ENCODE data around the gene GORAB. TPM values are rescaled to one million over a fixed set of nuclear protein-coding genes. Genes with fewer than 3 reads are reported as not detected.

Gene GORAB, protein sequence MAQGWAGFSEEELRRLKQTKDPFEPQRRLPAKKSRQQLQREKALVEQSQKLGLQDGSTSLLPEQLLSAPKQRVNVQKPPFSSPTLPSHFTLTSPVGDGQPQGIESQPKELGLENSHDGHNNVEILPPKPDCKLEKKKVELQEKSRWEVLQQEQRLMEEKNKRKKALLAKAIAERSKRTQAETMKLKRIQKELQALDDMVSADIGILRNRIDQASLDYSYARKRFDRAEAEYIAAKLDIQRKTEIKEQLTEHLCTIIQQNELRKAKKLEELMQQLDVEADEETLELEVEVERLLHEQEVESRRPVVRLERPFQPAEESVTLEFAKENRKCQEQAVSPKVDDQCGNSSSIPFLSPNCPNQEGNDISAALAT
- 15.8 TPM for polyA plus RNA-seq (ENCODE audit: insufficient read length)

DNA sequence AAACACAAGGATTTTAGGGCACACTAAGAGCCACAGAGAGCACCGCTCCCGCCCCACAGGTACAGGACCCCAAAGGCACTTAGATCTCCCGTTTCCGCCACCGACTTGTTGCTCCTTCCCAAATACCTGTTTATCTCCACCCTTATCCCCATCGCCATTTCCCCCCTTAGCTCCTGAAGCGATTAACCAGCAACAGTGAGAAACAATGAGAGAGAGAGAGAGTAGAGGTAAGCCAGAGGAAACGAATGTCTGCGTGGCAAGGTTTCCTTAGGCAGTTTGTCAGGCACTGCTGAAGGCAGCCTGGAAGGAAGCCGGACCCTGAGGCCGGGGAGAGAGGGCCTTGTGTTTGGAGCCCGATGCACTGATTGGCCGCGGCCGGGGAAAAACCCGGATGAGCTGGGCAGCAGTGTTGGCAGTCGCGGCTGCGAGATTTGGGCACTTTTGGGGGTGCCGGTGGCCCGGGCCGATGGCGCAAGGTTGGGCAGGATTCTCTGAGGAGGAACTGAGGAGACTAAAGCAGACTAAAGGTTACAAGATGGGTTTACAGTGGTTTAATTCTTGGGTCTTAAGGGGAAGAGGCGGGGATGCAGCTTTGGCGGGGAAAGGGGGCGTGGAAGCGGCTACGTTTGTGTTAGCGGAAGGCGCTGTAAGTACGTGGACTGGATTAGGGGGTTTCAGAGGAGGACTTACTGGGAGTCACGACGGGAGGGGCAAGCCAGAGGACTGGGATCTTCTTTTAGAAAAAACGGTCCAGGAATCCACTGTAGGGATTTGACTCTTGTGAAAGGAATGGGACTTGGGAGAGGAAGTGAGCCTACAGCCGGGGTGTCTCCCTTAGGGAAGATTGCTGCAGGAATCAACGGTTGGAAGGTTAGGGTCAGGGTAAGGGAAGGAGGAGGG, at the start of gene GORAB:
Gene GORAB (plus strand): TSS at position 409 of the 900 bp plus-strand sequence. CDS start 58 bp downstream, at position 467.
- peak; percentile 93 for DNase-seq

DNA sequence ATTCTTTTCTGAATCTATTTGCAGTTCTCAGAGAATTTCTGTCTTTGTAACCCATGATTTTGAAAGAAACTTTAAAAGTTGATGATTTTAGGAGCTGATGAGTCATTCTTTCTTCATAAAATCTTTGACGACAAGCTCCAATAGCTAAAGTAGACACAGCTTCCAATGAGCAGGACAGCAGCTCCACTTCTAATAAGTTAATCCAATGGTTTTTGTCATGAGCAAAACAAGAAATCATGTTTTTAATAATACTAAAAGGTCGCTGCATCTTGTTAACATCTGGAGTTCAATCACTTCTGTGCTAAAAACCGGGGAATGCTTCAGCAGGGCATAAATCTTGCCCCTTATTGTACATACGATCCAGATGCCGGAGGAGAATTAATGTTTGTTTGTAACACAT, 48.9 kb upstream of the GORAB start:
- no peak for DNase-seq

DNA sequence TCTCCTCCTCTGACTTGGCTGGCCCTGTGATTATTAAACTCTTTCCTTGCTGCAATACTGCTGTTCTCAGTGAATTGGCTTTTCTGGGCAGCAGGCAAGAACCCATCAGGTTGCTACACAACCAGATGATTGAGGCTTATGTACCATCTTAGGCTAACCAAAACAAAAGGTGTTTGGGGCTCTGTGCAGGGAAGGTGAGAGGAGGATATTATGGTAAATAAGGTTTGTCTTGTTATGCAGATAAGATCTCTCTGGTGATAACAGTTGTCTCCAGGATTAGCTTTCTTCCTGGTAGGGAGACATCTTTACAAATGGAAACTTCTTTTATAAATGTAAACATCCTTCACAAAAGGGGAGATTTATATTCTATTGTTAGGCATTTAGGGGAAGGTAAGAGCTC, 44.5 kb upstream of the GORAB start:
- DNase-seq = no peak

DNA sequence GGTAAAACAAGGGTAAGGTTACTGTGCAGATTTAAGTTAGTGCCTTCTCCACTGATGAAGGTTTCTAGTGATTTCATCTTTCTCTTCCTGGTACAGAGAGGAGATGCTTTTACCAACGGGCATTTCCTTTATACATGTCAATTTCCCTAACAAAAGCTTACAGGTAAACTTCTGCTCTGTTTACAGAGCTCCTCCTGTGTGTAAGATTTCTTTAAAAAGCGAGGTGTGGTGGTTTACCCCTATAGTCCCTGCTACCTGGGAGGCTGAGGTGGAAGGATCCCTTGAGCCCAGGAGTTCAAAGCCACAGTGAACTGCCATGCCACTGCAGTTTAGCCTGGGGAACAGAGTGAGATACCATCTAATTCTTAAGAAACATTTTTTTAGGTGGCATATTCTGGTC, 40.7 kb upstream of the GORAB start:
- DNase-seq = no peak

DNA sequence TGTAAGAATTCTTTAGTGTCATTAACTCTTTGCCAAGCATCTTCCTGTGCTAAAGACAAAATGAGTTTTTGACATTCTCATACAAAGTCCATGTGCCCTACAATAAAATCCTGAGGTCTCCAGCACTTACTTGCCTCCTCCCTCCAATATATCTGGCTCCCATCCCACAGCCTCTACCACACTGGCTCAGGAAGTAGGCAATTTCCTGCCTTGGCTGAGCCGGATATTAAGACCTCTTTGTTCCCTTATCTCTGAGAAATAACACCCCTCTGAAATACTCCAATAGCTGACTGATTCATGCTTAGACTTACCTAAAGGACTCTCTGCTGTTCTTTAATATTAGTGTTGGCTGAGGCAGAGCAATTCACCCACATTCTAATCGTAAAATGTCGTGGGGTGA, 37.6 kb upstream of the GORAB start:
- no peak for DNase-seq

DNA sequence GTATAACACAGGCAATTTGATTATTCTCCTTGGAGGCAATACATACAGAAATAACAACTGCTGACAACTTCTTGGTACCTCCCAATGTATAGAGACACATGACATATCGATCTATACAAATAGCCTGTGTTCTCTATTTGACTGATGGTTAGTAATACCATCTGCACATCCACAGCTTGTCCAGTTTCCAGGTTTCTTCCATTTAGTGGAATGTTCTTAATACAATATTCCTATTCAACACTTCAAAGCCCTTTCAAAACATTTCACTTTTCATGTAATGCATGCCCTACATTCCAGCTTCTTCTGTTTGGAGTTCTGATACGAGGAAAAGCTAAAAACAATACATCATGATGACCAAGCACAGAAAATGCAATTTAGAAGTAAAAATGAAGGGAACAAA, 37.0 kb upstream of the GORAB start:
- DNase-seq = no peak

DNA sequence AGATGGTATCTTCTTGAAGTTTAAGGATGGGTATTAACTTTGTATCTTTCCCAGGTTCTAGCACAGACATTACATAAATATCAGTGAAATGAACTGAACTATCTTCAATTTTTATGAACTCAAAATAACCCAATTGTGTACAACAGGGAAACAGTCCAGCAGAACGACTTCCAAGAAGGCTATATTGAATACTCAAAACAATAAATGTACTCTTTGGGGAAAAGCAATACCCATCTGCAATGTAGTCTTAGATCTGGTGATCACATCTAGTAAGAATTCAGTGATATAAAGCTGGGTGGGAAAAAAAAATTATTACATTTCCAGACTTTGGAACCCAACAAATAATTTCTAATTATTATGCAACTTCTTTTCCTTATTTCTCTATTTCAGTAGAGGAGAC, 33.1 kb upstream of the GORAB start:
- DNase-seq = peak; percentile 64

DNA sequence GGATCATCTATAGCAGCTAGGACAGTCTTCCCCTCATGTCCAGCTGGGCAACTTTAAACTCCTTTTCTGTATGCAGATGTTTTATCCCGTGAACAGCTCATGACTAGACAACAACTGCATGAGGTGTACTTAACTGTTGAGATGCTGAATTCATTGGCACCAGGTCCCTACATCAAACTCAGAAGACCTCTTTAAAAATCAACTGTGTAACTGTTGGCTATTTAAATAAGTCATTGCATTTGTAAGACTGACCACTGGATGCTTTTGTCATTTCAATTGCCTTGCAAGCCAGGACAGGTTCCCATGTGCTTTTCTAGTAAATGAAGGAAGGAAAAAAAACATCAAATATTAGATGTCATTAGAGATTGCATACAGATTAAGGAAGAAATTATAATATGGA, 28.3 kb upstream of the GORAB start:
- DNase-seq = no peak

DNA sequence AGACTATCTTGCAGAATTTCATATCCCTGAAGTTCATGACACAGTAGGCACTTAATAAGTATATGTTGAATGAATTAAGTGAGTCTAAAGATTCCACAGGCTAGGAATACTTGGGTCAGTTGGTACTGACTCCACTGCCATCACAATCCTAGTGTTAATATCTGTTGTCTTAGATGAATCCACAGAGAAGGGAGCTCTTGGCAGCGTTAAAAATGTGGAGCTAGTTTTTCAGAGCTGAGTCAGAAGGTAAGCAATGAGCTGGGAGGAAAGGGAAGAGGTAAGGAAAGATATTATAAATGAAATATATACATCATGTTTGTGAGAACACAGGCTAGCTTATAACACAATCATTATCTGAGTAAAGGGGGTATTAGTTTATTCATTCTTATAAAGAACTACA, 21.8 kb upstream of the GORAB start:
- no peak for DNase-seq

DNA sequence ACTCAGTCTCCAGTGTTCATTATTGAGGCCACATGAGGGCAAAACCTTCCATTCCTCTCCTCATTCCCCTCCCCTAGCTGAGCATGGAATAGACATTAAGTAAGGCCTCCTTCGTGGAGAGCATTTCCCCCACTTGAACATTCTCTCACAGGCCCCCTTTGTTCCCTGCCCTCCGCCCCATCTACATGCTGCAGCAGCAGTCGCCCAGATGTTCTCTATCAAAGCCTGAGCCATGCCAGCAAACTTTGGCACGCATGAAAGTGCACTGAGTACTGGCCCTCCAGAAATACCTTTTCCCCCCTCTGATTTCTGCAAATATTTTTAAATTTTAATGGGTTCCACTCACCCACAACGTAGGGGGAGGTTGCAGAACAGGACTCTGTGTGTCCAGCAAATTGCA, 20.9 kb upstream of the GORAB start:
- DNase-seq = no peak

DNA sequence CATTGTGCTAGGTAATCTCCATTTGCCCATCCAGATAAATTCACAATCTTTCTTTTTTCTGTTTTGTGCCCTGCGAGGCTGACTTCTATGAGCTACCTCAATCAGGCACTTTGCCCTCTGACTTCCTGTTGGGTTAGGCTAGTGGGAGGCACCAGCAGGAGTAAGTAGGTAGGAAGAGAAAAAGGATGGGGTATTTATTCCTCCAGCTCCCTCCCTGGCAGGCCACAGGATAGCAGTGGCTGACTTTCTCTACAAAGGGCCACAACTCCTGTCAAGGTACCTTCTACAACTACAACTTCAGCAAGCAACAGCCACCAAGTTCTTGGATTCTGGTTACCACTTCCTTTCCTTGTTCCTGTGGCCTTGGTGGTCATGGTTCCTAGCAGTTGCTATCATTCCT, 18.8 kb upstream of the GORAB start:
- DNase-seq = no peak

DNA sequence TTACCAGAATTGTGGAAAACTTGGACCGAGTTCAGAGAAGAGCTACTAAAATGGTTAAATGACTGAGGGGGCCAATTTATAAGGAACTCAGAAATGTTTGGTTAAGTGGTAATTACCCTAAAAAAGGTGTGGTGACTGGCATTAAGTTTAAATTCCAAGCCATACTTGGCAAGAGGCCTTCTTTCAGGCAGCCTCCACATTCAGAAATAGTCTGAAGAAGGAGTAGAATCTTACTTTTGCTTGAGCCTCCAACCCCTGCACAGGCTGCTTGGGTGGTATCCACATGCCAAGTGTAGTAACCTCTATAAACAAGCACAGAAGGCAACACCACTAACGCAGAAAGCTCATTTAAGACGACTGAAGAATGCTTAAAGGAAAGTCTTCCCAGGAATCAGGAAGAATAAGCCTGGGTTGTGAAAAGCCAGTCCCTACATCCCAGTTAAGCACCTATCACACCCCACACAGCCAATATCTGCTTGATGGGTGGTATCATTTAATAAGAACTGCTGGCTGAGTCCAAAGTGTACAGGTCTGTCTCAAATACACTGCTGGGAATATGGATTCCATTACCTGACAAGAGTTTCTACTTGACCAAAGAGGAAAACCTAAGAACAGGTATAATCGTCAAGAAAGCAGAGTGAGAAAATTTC, 13.7 kb upstream of the GORAB start:
- no peak for DNase-seq

DNA sequence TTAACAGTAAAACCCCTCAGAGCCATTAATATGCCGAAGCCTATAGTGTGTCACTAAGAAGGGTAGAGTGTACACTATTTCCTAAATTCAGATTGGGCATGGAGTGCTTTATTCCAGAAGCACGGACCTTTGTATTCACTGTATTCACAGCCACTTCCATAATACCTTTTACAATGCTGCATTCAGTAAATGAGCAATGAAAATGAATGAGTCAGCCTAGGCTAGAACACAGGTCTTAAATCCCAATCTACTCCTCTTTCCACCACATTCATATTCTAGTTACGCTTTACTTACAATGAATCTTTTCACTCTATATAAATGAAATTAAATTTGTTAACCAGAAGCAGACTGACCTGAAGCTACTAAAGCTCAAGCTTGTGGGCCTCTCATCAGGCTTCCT, 13.0 kb upstream of the GORAB start:
- no peak for DNase-seq

DNA sequence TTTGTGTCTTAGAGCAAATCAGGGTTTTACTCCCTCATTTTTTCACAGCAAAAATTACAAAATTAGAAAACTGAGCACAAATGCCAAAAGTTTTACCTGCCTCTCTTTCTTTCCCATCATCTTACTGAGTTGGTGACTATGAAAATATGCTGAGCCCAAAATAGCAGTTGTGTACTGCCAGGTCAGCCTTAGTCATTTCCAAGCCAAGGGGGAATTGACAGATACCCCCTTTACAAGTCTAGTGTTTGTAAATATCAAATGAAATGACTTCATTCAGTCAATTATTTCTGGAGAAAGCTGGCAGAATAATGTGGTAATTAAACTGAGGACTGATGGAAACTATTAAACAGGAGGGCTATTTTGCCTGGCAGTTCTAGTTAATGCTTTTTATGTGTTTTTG, 11.4 kb upstream of the GORAB start:
- no peak for DNase-seq

DNA sequence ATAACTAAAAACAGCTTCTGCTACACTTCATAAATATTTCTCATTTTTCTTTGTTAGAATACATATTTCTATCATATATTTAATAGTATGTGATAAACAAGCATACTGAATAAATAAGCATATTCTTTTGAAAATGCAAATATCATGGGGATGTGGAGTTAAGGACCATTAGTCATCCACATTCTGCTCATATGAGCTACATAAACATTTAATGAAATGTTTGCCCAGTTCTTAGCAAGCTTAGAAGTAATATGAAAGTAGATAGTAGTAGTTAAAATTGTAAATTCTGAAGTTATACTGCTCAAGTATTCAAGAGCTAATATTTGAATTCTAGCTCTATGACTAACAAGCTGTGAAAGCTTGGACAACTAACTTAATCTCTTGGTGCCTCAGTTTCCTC, 10.1 kb upstream of the GORAB start:
- DNase-seq = no peak

DNA sequence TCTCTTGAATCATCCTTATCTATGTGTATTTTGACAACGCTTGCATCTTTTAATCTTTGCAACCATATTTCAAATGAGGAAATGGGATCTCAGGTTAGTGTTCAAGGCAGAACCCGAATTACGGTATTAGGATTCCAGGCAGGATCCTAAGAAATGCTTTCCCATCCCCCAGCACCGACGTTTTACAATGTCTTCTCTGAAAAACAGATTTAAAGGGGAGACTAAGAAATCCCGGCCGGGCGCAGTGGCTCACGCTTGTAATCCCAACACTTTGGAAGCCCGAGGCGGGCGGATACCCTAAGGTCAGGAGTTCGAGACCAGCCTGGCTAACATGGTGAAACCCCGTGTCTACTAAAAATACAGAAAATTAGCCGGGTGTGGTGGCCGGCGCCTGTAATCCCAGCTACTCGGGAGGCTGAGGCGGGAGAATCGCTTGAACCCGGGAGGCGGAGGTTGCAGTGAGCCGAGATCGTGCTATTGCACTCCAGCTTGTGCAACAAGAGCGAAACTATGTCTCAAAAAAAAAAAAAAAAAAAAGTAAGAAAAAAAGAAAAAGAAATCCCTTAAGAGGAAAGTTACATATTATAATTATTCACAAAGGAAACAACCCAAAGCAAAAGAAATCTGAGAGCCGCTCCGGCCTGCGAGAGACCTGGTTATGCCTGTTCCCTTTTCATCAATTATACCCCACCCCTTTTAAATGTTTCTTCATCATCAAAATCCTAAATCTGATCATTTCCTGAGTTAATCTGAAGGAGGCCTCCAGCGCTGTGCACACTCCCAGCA, 801 bp upstream of the GORAB start:
- peak; percentile 23 for DNase-seq

DNA sequence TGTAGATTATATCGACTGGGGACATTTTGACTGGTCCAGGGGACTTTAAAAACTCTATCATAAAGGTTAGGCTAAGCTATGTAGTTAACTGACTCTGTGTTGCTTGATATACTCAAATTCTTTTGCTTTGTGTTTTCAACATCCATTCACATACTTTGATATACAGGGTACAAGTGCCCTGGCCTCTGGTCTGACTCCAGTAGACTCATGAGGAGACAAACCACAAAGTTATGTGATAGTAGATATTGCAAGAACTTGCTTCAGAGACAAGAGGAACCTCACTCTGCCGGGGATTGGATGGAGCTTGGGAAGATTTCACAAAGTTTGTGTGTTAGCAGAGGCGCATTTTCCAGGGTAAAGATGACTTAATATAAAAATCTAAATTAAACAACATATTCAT, 1.3 kb downstream of the GORAB start:
- DNase-seq = no peak

DNA sequence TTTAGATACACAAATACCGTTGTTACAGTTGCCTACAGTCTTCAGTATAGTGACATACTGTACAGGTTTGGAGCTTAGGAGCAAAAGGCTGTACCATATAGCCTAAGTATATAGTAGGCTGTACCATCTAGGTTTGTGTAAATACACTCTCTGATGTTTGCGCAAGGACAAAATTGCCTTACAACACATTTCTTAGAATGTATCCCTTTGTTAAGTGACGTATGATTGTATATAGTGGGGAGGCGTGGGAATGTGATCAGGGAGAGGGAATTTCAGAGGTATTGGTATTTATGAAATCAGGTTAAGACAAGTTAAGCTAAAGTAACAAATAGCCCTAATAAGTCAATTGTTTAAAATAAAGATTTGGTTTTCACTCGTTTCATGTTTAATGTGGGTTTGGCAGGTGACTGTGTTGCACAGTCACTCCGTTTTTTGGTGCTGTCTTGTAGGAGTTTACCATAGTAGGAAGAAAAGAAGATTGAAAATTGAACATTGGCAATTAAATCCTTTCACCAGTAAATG, 2.7 kb downstream of the GORAB start:
- DNase-seq = no peak

DNA sequence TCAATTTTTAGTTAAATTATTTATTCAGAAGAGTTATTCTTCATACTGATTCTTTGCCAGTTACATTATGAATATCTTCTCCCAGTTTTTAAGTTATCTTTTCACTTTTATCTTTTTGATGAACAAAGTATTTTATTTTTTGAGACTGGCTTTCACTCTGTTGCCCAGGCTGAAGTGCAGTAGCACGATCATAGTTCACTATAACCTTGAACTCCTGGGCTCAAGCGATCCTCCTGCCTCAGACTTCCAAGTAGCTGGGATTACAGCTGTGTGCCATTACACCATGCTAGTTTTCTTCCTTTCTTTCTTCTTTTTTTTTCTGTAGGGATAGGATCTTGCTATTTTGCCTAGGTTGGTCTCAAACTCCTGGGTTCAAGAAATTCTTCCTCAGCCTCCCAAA, 3.5 kb downstream of the GORAB start:
- DNase-seq = no peak

DNA sequence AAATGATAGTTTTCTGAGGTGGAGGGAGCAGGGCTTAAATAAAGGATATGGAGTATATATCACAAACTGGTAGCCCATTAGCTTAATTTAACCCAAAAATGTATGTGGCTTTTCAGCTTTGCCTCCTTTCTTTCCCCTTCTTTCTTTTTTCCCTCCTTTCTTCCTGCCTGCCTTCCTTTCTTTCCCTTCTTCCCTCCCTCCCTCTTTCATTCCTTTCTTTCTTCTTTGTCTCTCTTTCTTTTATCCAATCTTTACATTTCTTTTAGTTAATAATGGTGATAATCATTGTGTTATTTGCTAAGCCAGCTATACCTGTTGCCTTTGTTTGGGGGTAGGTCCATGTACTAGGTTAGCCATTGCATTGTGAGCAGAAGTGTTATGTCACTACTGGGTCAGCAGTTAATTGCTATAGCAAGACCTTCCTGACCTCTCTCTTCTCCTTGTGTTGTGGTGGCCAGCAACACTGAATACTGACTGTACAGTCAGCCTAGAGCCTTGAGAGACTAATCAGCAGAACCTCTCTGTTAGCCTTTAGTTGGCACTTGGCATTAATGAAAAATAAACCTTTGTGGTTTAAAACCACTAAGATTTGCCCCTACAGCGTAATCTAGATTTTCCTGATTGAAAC, 5.1 kb downstream of the GORAB start:
- DNase-seq = no peak

DNA sequence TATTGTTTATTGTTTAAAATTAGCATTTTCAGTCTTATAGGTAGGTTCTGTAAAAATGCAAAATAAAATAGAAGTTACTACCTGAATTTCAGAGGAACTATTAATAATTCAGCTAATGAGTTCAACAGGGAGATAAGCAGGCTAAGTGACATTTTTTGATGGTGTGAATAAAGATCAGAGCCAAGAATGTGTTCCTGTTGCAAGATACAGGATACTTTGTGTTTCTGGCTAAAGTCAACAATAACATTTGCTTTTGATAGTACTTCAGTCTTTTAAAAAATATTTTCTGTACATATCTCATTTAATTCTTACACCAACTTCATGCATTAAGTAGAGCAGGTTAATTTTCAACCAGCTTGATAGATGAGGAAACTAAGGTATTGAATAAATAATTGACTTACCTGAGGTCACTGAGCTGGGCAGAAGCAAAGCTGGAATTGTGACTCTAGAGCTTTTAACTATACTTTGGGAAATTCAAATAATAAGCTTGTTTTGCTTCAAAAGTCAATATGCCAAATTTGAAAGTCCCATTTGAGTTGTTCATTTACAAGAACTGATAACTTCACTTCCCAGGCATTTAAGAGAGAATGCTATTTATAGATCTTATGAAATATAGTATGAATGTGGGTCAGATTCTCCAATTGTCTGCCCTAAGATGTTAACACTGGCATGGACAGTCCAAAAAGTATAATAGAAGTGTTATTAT, 6.0 kb downstream of the GORAB start:
- no peak for DNase-seq

All from hindlimb muscle (tissue), 1 donor.